ENCODE measurements around the gene SULF2. TPM values are rescaled to one million over a fixed set of nuclear protein-coding genes. Genes with fewer than 3 reads are reported as not detected.

The SULF2 gene
- total RNA-seq, 2 experiments from 2014 or later = 0.68 to 1.2 TPM

GRCh38 chr20:47773371-47773786 is 11.9 kb downstream of the SULF2 start:
- Mint-ChIP-seq H3K27me3 (peaks cover 8% of the 10 kb centered on the region), H3K27ac (no peak overlapping the region), H3K4me1 (no peaks in the 10 kb centered on the region), H3K9me3 (peaks cover 3% of the 10 kb centered on the region), H3K36me3 (no peaks in the 10 kb centered on the region), H3K4me3 (no peak overlapping the region)
- POLR2A ChIA-PET = no interaction called here
- DNase-seq (no peak), ATAC-seq (ENCODE audit: low read depth) (no peak)

DNA sequence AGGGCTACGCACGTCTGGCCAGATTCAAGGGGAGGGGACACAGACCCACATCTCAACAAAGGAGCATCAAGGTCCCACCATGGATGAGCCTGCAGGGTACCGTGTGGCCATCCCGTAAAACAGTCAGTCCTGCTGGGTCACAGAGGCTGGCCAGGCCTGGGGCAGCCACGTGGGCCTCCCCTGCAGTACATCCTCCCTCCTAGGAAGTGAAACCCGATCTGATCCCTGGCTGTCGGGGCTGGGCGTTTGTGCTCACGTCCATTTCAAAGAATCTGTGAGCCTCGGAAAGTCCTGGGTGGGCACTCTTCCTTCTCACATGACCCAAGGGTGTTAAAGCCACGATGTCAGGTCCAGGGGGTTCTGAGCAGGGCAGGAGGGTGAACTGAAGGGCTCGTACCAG is 14.3 kb downstream of the SULF2 start:
- no peak for DNase-seq
- Mint-ChIP-seq H3K4me1 (no peaks in the 10 kb centered on the region), H3K36me3 (no peaks in the 10 kb centered on the region), H3K9me3 (peaks cover 3% of the 10 kb centered on the region), H3K4me3 (no peak overlapping the region), H3K27me3 (peaks cover 8% of the 10 kb centered on the region), H3K27ac (no peak overlapping the region)
- no peak for ATAC-seq (ENCODE audit: low read depth)
- POLR2A ChIA-PET = no interaction called here

DNA sequence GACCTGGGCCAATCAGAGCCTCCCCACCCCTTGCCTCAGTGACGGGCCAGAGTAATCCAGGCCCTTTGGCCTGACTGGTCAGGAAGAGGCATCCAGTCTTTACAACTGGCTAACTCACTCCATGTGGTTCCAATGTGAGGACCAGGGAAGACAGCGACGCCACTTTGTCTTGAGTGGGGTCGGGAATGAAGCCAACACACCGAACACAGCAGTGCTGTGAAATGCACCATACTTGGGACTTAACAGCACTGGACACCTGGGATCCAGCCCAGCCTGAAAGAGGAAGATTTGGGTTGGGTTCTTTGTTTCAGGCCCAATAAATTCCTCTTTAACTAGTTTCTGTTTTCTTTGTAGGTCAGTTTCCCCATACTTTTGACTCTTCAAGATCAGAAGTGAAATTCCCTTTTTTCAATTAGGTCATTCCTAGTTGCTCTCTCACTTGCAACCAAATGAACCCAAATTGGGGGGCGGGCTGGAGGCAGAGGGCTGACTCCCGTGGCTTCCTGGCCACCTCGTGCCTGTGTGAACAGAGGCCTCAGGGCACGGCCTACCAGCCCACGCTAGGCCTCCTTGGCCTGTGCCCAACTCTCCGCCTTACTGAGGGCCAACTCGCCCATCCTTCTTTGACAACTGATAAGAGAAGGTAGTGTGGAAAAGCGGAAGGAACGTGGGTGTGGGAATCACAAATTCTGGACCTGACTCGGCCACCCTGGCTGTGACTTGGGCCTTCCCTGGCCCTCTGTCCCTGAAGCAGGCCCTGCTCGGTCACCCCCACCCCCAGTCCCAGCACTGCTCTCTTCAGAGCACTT is 17.1 kb downstream of the SULF2 start:
- peaks cover 2% of the 10 kb centered on the region for H3K4me1 Mint-ChIP-seq
- H3K27me3 Mint-ChIP-seq = peaks cover 9% of the 10 kb centered on the region
- no peak overlapping the region for H3K27ac Mint-ChIP-seq

DNA sequence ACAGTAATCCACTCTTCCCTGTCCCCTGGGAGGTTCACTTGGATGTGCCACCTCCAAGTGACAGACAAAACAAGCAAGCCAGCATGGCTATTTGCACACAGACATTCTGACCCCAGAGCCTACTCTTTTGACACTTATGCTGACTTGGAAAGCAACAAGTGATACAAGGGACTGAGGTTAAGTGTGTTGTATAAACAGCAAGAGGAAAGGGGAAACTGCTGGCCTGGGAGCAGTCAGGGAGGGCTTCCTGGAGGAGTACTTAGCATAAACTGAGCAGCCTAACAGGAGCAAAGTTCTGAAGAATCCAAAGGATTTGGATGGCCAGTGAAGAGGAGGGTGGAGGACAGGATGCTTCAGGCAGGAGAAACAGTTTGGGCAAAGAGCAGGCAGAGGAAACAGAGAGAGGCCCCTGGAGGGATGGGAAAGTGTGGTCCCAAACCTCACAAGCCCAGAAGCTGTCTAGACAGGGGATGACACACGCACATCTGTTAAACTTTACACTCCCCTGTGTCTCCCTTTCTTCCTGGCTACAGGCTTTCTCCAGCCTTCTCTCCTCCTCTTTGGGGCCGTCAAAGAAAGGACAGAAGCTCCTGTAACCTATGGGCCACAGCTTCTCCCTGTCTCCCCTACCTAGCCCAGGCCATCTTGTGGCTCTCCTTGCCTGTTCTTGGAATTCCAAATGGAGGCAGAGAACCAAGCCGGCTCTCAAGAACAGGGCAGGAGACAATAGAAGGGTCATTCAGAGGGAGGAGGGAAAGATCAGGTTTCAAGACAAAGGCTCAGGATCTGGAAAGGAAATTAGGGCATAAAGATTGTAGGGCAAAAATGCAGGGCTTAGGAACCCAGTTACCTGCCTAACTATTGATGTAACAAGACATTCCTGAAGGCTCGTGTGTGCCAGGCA is 19.3 kb downstream of the SULF2 start:
- H3K9me3 Mint-ChIP-seq = peaks cover 3% of the 10 kb centered on the region
- POLR2A ChIA-PET = no interaction called here
- H3K4me3 Mint-ChIP-seq = no peak overlapping the region
- DNase-seq (no peak), ATAC-seq (ENCODE audit: low read depth) (no peak)
- peaks cover 8% of the 10 kb centered on the region for H3K27me3 Mint-ChIP-seq
- H3K36me3 Mint-ChIP-seq = no peaks in the 10 kb centered on the region
- H3K27ac Mint-ChIP-seq = no peak overlapping the region
- H3K4me1 Mint-ChIP-seq = peaks cover 2% of the 10 kb centered on the region

More for the DNA sequence above, 17.1 kb downstream of the SULF2 start:
- no peak overlapping the region for H3K4me3 Mint-ChIP-seq
- peaks cover 3% of the 10 kb centered on the region for H3K9me3 Mint-ChIP-seq
- no peaks in the 10 kb centered on the region for H3K36me3 Mint-ChIP-seq
- POLR2A ChIA-PET = no interaction called here
- DNase-seq (no peak), ATAC-seq (ENCODE audit: low read depth) (no peak)

GRCh38 chr20:47765271-47765670 is 20.0 kb downstream of the SULF2 start:
- H3K27ac Mint-ChIP-seq = no peak overlapping the region
- H3K27me3 Mint-ChIP-seq = peaks cover 8% of the 10 kb centered on the region
- DNase-seq (no peak), ATAC-seq (ENCODE audit: low read depth) (no peak)
- peaks cover 2% of the 10 kb centered on the region for H3K9me3 Mint-ChIP-seq
- POLR2A ChIA-PET = no interaction called here
- no peak overlapping the region for H3K4me3 Mint-ChIP-seq
- peaks cover 2% of the 10 kb centered on the region for H3K4me1 Mint-ChIP-seq
- no peaks in the 10 kb centered on the region for H3K36me3 Mint-ChIP-seq

DNA sequence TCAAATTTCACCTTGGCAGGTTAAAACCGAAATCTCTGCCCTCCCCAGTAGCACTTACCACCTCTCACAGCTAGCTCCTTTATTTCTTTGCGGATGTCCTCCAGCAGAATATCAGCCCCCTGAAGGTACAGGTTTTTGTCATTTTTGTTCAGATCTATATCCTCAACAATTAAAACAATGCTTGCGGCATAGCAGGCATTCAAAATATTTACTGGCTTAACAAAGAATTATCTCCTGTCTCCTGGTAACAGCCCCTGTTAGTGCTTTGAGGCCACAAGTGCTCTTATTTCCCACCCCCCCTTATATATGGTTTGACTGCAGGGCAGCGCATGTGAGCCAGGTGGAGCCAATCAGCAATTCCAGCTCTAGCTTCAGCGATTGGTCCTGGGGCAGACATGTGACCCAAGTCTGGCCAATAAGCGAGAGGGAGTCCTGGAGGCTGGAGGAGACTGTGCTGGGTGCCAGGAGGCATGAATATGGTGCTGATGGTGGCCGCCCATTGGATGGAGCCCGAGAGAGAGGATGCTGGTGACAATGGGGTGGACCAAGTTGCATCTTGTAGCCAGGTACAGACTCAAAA is 21.0 kb downstream of the SULF2 start:
- H3K4me3 Mint-ChIP-seq = no peak overlapping the region
- H3K27ac Mint-ChIP-seq = no peak overlapping the region
- ATAC-seq (ENCODE audit: low read depth) = no peak
- POLR2A ChIA-PET = no interaction called here
- peaks cover 2% of the 10 kb centered on the region for H3K4me1 Mint-ChIP-seq
- no peaks in the 10 kb centered on the region for H3K36me3 Mint-ChIP-seq
- no peaks in the 10 kb centered on the region for H3K9me3 Mint-ChIP-seq
- peaks cover 10% of the 10 kb centered on the region for H3K27me3 Mint-ChIP-seq
- DNase-seq = no peak

DNA sequence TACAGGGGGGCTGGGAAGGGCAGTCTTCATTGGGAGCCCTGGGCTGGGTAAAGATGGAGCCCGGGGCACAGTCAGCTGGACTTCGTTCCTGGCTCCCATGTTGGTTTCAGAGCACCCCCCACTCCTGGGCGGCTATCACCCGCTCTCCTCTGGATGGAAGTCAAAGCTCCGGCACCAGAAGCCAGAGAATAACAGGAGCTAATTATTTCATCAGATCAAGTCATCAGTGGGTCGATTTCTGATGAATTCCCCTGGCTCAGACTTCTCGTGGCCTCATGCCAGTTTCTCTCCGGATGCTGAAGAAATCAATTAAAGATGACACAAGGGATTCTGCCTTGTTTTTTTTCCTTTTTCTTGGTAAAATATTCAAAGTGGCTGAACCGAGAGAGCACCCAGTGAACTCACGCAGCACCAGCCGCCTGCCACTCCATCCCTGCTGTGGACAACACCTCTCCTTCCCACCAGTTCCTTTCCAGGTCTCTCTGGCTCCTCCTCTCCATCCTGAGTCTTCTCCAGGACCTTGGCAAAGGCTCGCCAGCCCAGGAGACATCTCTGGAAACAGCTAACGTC is 22.5 kb downstream of the SULF2 start:
- Mint-ChIP-seq H3K4me3 (no peak overlapping the region), H3K27me3 (peaks cover 10% of the 10 kb centered on the region), H3K9me3 (no peaks in the 10 kb centered on the region), H3K27ac (no peak overlapping the region), H3K36me3 (no peaks in the 10 kb centered on the region), H3K4me1 (peaks cover 2% of the 10 kb centered on the region)
- DNase-seq (no peak), ATAC-seq (ENCODE audit: low read depth) (no peak)
- POLR2A ChIA-PET = no interaction called here

DNA sequence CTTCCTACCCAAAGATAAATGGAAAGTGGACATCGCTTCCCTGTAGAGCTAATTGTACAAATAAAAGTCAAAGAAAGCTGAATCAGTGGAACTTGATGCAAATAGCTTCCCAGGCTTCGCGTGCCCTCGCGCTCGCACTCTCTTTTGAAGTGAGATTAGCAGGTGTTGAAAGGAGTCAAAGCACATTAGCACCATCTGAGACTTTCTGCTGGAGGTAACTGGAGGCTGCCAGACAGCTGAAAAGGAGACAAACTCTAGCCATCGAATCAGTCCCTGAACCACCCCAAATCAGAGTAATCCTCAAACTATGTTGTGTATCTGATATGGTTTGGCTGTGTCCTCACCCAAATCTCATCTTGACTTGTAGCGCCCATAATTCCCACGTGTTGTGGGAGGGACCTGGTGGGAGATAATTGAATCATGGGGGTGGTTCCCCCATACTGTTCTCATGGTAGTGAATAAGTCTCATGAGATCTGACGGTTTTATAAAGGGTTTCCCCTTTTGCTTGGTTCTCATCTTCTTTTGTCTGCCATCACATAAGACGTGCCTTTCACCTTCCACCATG is 23.7 kb downstream of the SULF2 start:
- POLR2A ChIA-PET = no interaction called here
- H3K27ac Mint-ChIP-seq = no peak overlapping the region
- H3K4me1 Mint-ChIP-seq = peaks cover 2% of the 10 kb centered on the region
- no peaks in the 10 kb centered on the region for H3K36me3 Mint-ChIP-seq
- DNase-seq (no peak), ATAC-seq (ENCODE audit: low read depth) (no peak)
- peaks cover 10% of the 10 kb centered on the region for H3K27me3 Mint-ChIP-seq
- no peak overlapping the region for H3K4me3 Mint-ChIP-seq
- no peaks in the 10 kb centered on the region for H3K9me3 Mint-ChIP-seq

- Mint-ChIP-seq H3K4me3 (no peak overlapping the region), H3K36me3 (no peaks in the 10 kb centered on the region), H3K4me1 (peaks cover 2% of the 10 kb centered on the region), H3K27ac (no peak overlapping the region), H3K9me3 (no peaks in the 10 kb centered on the region), H3K27me3 (peaks cover 10% of the 10 kb centered on the region)
- DNase-seq (no peak), ATAC-seq (ENCODE audit: low read depth) (no peak)
- POLR2A ChIA-PET = interaction anchor here (0.6 kb wide), 1 partner anchor 1102 kb away, joined by 3 read pairs; no protein-coding TSS in a partner anchor
Observed at GRCh38 chr20:47760686-47761481, 24.4 kb downstream of the SULF2 start.

GRCh38 chr20:47758517-47759450 is 26.5 kb downstream of the SULF2 start:
- DNase-seq (no peak), ATAC-seq (ENCODE audit: low read depth) (no peak)
- no peak overlapping the region for H3K27ac Mint-ChIP-seq
- no peak overlapping the region for H3K4me3 Mint-ChIP-seq
- no peaks in the 10 kb centered on the region for H3K4me1 Mint-ChIP-seq
- H3K9me3 Mint-ChIP-seq = no peaks in the 10 kb centered on the region
- POLR2A ChIA-PET = no interaction called here
- H3K36me3 Mint-ChIP-seq = no peaks in the 10 kb centered on the region
- peaks cover 3% of the 10 kb centered on the region for H3K27me3 Mint-ChIP-seq

- no peaks in the 10 kb centered on the region for H3K4me1 Mint-ChIP-seq
- POLR2A ChIA-PET = interaction anchor here (2.0 kb wide), 1 partner anchor 30 kb away, joined by 5 read pairs; no protein-coding TSS in a partner anchor
- H3K4me3 Mint-ChIP-seq = no peak overlapping the region
- ATAC-seq (ENCODE audit: low read depth) (no peak), DNase-seq (no peak)
- H3K9me3 Mint-ChIP-seq = no peaks in the 10 kb centered on the region
- no peak overlapping the region for H3K27ac Mint-ChIP-seq
- H3K36me3 Mint-ChIP-seq = no peaks in the 10 kb centered on the region
- H3K27me3 Mint-ChIP-seq = peaks cover 2% of the 10 kb centered on the region
Observed at GRCh38 chr20:47757145-47758035, 27.9 kb downstream of the SULF2 start.

Data from activated naive CD8-positive, alpha-beta T cell treated with anti-CD3 and anti-CD28 coated beads, Interleukin-2, amount 10 ng/mL, durations not matched to agents 7 days and 5 days (primary cell).